ENCODE data around the gene SLC27A1.
"Not testable (repeated sequence)": the region's sequence is repeated elsewhere in the genome, so short reads cannot be mapped to it uniquely, and the experiment has no call there.

SLC27A1 gene

GRCh38 chr19:17511724-17512573, 41.6 kb downstream of the SLC27A1 start:
- DNase-seq (ENCODE audit: low spot score), result peak; percentile 71

- no peak for DNase-seq (ENCODE audit: low spot score)
Observed at GRCh38 chr19:17512574-17512939, 42.2 kb downstream of the SLC27A1 start.

GRCh38 chr19:17515408-17516149, 45.3 kb downstream of the SLC27A1 start:
- DNase-seq (ENCODE audit: low spot score), result no peak

GRCh38 chr19:17517898-17518297, 47.6 kb downstream of the SLC27A1 start:
- DNase-seq (ENCODE audit: low spot score), result no peak

- DNase-seq (ENCODE audit: low spot score), result not testable (repeated sequence)
Observed at GRCh38 chr19:17518654-17519053, 48.3 kb downstream of the SLC27A1 start.

GRCh38 chr19:17519967-17520366, 49.6 kb downstream of the SLC27A1 start:
- DNase-seq (ENCODE audit: low spot score), result no peak

- no peak for DNase-seq (ENCODE audit: low spot score)
Observed at GRCh38 chr19:17520865-17521264, 50.5 kb downstream of the SLC27A1 start.

GRCh38 chr19:17522988-17523872, 52.9 kb downstream of the SLC27A1 start:
- no peak for DNase-seq (ENCODE audit: low spot score)

GRCh38 chr19:17524651-17525050, 54.3 kb downstream of the SLC27A1 start:
- no peak for DNase-seq (ENCODE audit: low spot score)

- no peak for DNase-seq (ENCODE audit: low spot score)
Observed at GRCh38 chr19:17525141-17525540, 54.8 kb downstream of the SLC27A1 start.

- no peak for DNase-seq (ENCODE audit: low spot score)
Observed at GRCh38 chr19:17526922-17527321, 56.6 kb downstream of the SLC27A1 start.

GRCh38 chr19:17527326-17527725, 57.0 kb downstream of the SLC27A1 start:
- DNase-seq (ENCODE audit: low spot score), result no peak

GRCh38 chr19:17528610-17529009, 58.3 kb downstream of the SLC27A1 start:
- DNase-seq (ENCODE audit: low spot score), result no peak

- DNase-seq (ENCODE audit: low spot score), result no peak
Observed at GRCh38 chr19:17529239-17530158, 59.2 kb downstream of the SLC27A1 start.

GRCh38 chr19:17530586-17530985, 60.3 kb downstream of the SLC27A1 start:
- DNase-seq (ENCODE audit: low spot score), result no peak

GRCh38 chr19:17532116-17532515, 61.8 kb downstream of the SLC27A1 start:
- DNase-seq (ENCODE audit: low spot score), result no peak

GRCh38 chr19:17532557-17532956, 62.2 kb downstream of the SLC27A1 start:
- no peak for DNase-seq (ENCODE audit: low spot score)

GRCh38 chr19:17534767-17535166, 64.4 kb downstream of the SLC27A1 start:
- DNase-seq (ENCODE audit: low spot score), result no peak

GRCh38 chr19:17536955-17537354, 66.6 kb downstream of the SLC27A1 start:
- no peak for DNase-seq (ENCODE audit: low spot score)

GRCh38 chr19:17538684-17539237, 68.4 kb downstream of the SLC27A1 start:
- no peak for DNase-seq (ENCODE audit: low spot score)
